Tongue (tissue), 2 donors: ENCODE results near the gene XRCC5. TPM values are rescaled to one million over a fixed set of nuclear protein-coding genes. Genes with fewer than 3 reads are reported as not detected.
A peak's percentile ranks its signal among the peaks of the same experiment; 100 is the strongest.
"Not testable (repeated sequence)": the region's sequence is repeated elsewhere in the genome, so short reads cannot be mapped to it uniquely, and the experiment has no call there.

Source experiments
- DNase-seq: peaks from one replicate; pipeline ENCODE4 v3.0.0-alpha.2; 2015
- total RNA-seq: library from RNA; depleted of rRNA; stranded (reverse); fragments of >200 nt; gene quantifications from one replicate; pipeline ENCODE4 v1.2.3, GENCODE V29; 2014

Gene XRCC5
- total RNA-seq, result 210 TPM

GRCh38 chr2:216108967-216109921, at the start of gene XRCC5:
Gene XRCC5, plus strand, starts transcription at chr2:216109348. Its CDS starts 89 bp downstream, at chr2:216109437.
- peak; percentile 99 for DNase-seq

GRCh38 chr2:216064014-216064630, 45.0 kb upstream of the XRCC5 start:
- no peak for DNase-seq

- DNase-seq, result no peak
Observed at GRCh38 chr2:216064665-216065064, 44.5 kb upstream of the XRCC5 start.

- no peak for DNase-seq
Observed at GRCh38 chr2:216066230-216066629, 42.9 kb upstream of the XRCC5 start.

GRCh38 chr2:216069028-216069427, 40.1 kb upstream of the XRCC5 start:
- DNase-seq, result no peak

- DNase-seq, result no peak
Observed at GRCh38 chr2:216070195-216070594, 39.0 kb upstream of the XRCC5 start.

GRCh38 chr2:216071111-216071851, 37.9 kb upstream of the XRCC5 start:
- DNase-seq, result no peak

- DNase-seq, result no peak
Observed at GRCh38 chr2:216072473-216072872, 36.7 kb upstream of the XRCC5 start.

- DNase-seq, result no peak
Observed at GRCh38 chr2:216073773-216074172, 35.4 kb upstream of the XRCC5 start.

GRCh38 chr2:216074380-216074779, 34.8 kb upstream of the XRCC5 start:
- no peak for DNase-seq

GRCh38 chr2:216074794-216075193, 34.4 kb upstream of the XRCC5 start:
- no peak for DNase-seq

GRCh38 chr2:216075510-216076485, 33.4 kb upstream of the XRCC5 start:
- DNase-seq, result no peak

- DNase-seq, result no peak
Observed at GRCh38 chr2:216078776-216079175, 30.4 kb upstream of the XRCC5 start.

GRCh38 chr2:216080048-216080447, 29.1 kb upstream of the XRCC5 start:
- not testable (repeated sequence) for DNase-seq

- no peak for DNase-seq
Observed at GRCh38 chr2:216081012-216081411, 28.1 kb upstream of the XRCC5 start.

GRCh38 chr2:216081487-216082116, 27.5 kb upstream of the XRCC5 start, which contains the start of the genes PECR and TMEM169:
Gene PECR, minus strand, starts transcription at chr2:216081809. Its CDS starts 68 bp downstream, at chr2:216081741.
Gene TMEM169, plus strand, starts transcription at chr2:216081919. Its CDS starts 14,045 bp downstream, at chr2:216095964.
- peak; percentile 87 for DNase-seq

GRCh38 chr2:216082117-216082711, 26.9 kb upstream of the XRCC5 start:
- DNase-seq, result peak; percentile 11

- DNase-seq, result peak; percentile 25
Observed at GRCh38 chr2:216082805-216083204, 26.3 kb upstream of the XRCC5 start.

GRCh38 chr2:216083464-216084281, 25.5 kb upstream of the XRCC5 start:
- peak; percentile 90 for DNase-seq
